Activated CD4-positive, alpha-beta memory T cell treated with anti-CD3 and anti-CD28 coated beads, Interleukin-2, amount 10 ng/mL, durations not matched to agents 7 days and 5 days (primary cell): ENCODE measurements around the gene PANX1. TPM values are rescaled to one million over a fixed set of nuclear protein-coding genes. Genes with fewer than 3 reads are reported as not detected.

ENCODE experiments used
- CTCF ChIA-PET: fragments of 350-600 bp; sonication (Branson Sonifier 250); formaldehyde crosslinking; loops from one replicate; lab custom pipeline; 2021; ENCODE audit warnings: antibody characterized with exemption, inconsistent platforms; lab: Charles Lee
- POLR2A ChIA-PET: fragments of 350-600 bp; sonication (Branson Sonifier 250); formaldehyde crosslinking; loops from one replicate; lab custom pipeline; 2021; ENCODE audit warnings: antibody characterized with exemption; lab: Charles Lee
- DNase-seq: peaks from one replicate; pipeline ENCODE4 v3.0.0-alpha.2; 2020
- H3K27ac Mint-ChIP-seq: one replicate; pipeline ENCODE4 v1.8.0; 2021; ENCODE audit warnings: mild to moderate bottlenecking, mixed read lengths
- H3K27me3 Mint-ChIP-seq: one replicate; pipeline ENCODE4 v1.8.0; 2021; ENCODE audit warnings: mixed read lengths
- H3K36me3 Mint-ChIP-seq: one replicate; pipeline ENCODE4 v1.8.0; 2021; ENCODE audit warnings: low read depth, mixed read lengths
- H3K4me1 Mint-ChIP-seq: one replicate; pipeline ENCODE4 v1.8.0; 2021; ENCODE audit warnings: mixed read lengths
- H3K4me3 Mint-ChIP-seq: one replicate; pipeline ENCODE4 v1.8.0; 2021; ENCODE audit warnings: mild to moderate bottlenecking, mixed read lengths
- H3K9me3 Mint-ChIP-seq: one replicate; pipeline ENCODE4 v1.8.0; 2021; ENCODE audit warnings: mixed read lengths
- total RNA-seq, 2 experiments: library from RNA; stranded (reverse); gene quantifications; one replicate each; pipeline ENCODE4 v1.2.3, GENCODE V29; 2021

Gene PANX1
- total RNA-seq, 2 experiments from 2014 or later, result 13.7 to 13.9 TPM

- peaks cover 16% of the 10 kb centered on the region for H3K36me3 Mint-ChIP-seq
- no peak overlapping the region for H3K27ac Mint-ChIP-seq
- ChIA-PET POLR2A (no interaction called here), CTCF (interaction anchor here (0.8 to 3.3 kb wide), 5 partner anchors 9 to 247 kb away, joined by 3 to 14 read pairs (median 4); no protein-coding TSS in a partner anchor)
- H3K27me3 Mint-ChIP-seq, result no peaks in the 10 kb centered on the region
- H3K9me3 Mint-ChIP-seq, result no peaks in the 10 kb centered on the region
- no peak for DNase-seq
- no peaks in the 10 kb centered on the region for H3K4me1 Mint-ChIP-seq
- H3K4me3 Mint-ChIP-seq, result no peak overlapping the region
These were observed 55.7 kb downstream of the PANX1 start for GRCh38 chr11:94184362-94184761.

GRCh38 chr11:94184846-94185245, 56.2 kb downstream of the PANX1 start:
- H3K36me3 Mint-ChIP-seq, result peaks cover 16% of the 10 kb centered on the region
- H3K9me3 Mint-ChIP-seq, result no peaks in the 10 kb centered on the region
- H3K4me1 Mint-ChIP-seq, result no peaks in the 10 kb centered on the region
- POLR2A ChIA-PET, result no interaction called here
- H3K27ac Mint-ChIP-seq, result no peak overlapping the region
- H3K4me3 Mint-ChIP-seq, result no peak overlapping the region
- no peaks in the 10 kb centered on the region for H3K27me3 Mint-ChIP-seq
- no peak for DNase-seq
- CTCF ChIA-PET, result interaction anchor here (1.5 to 3.3 kb wide), 2 partner anchors 9 to 20 kb away, joined by 4 to 14 read pairs; no protein-coding TSS in a partner anchor

GRCh38 chr11:94185416-94186084, 56.9 kb downstream of the PANX1 start:
- no peaks in the 10 kb centered on the region for H3K9me3 Mint-ChIP-seq
- ChIA-PET POLR2A (no interaction called here), CTCF (interaction anchor here (3.3 kb wide), 1 partner anchor 10 kb away, joined by 14 read pairs; no protein-coding TSS in a partner anchor)
- no peak overlapping the region for H3K27ac Mint-ChIP-seq
- no peaks in the 10 kb centered on the region for H3K4me1 Mint-ChIP-seq
- no peaks in the 10 kb centered on the region for H3K27me3 Mint-ChIP-seq
- H3K36me3 Mint-ChIP-seq, result peaks cover 11% of the 10 kb centered on the region
- H3K4me3 Mint-ChIP-seq, result no peak overlapping the region
- no peak for DNase-seq

- H3K27me3 Mint-ChIP-seq, result no peaks in the 10 kb centered on the region
- CTCF ChIA-PET, result interaction anchor here (3.3 kb wide), 1 partner anchor 11 kb away, joined by 14 read pairs; no protein-coding TSS in a partner anchor
- H3K9me3 Mint-ChIP-seq, result no peaks in the 10 kb centered on the region
These were observed 57.9 kb downstream of the PANX1 start for GRCh38 chr11:94186342-94187203.

GRCh38 chr11:94193288-94193687, 64.6 kb downstream of the PANX1 start:
- Mint-ChIP-seq H3K4me3 (no peak overlapping the region), H3K4me1 (no peaks in the 10 kb centered on the region), H3K9me3 (no peaks in the 10 kb centered on the region), H3K27me3 (no peaks in the 10 kb centered on the region), H3K36me3 (no peaks in the 10 kb centered on the region), H3K27ac (no peak overlapping the region)
- ChIA-PET CTCF (no interaction called here), POLR2A (no interaction called here)
- DNase-seq, result no peak

More at GRCh38 chr11:94186342-94187203, 57.9 kb downstream of the PANX1 start:
- peaks cover under 1% of the 10 kb centered on the region for H3K36me3 Mint-ChIP-seq
- POLR2A ChIA-PET, result no interaction called here
- H3K4me1 Mint-ChIP-seq, result no peaks in the 10 kb centered on the region
- no peak overlapping the region for H3K4me3 Mint-ChIP-seq
- DNase-seq, result no peak
- no peak overlapping the region for H3K27ac Mint-ChIP-seq

- ChIA-PET CTCF (interaction anchor here (1.5 kb wide), 1 partner anchor 11 kb away, joined by 4 read pairs; no protein-coding TSS in a partner anchor), POLR2A (no interaction called here)
- H3K9me3 Mint-ChIP-seq, result no peaks in the 10 kb centered on the region
- DNase-seq, result no peak
- H3K36me3 Mint-ChIP-seq, result no peaks in the 10 kb centered on the region
- H3K4me1 Mint-ChIP-seq, result no peaks in the 10 kb centered on the region
- H3K27me3 Mint-ChIP-seq, result no peaks in the 10 kb centered on the region
- no peak overlapping the region for H3K27ac Mint-ChIP-seq
- no peak overlapping the region for H3K4me3 Mint-ChIP-seq
These were observed 66.1 kb downstream of the PANX1 start for GRCh38 chr11:94194712-94195111.

GRCh38 chr11:94196363-94196762, 67.7 kb downstream of the PANX1 start:
- Mint-ChIP-seq H3K27me3 (no peaks in the 10 kb centered on the region), H3K27ac (no peak overlapping the region), H3K4me3 (no peak overlapping the region), H3K9me3 (no peaks in the 10 kb centered on the region), H3K36me3 (no peaks in the 10 kb centered on the region), H3K4me1 (no peaks in the 10 kb centered on the region)
- POLR2A ChIA-PET, result no interaction called here
- CTCF ChIA-PET, result no interaction called here
- no peak for DNase-seq

GRCh38 chr11:94198718-94199117, 70.1 kb downstream of the PANX1 start:
- no peaks in the 10 kb centered on the region for H3K27me3 Mint-ChIP-seq
- no peak overlapping the region for H3K27ac Mint-ChIP-seq
- ChIA-PET POLR2A (no interaction called here), CTCF (no interaction called here)
- H3K9me3 Mint-ChIP-seq, result no peaks in the 10 kb centered on the region
- no peak for DNase-seq
- H3K4me3 Mint-ChIP-seq, result no peak overlapping the region
- H3K36me3 Mint-ChIP-seq, result no peaks in the 10 kb centered on the region
- H3K4me1 Mint-ChIP-seq, result no peaks in the 10 kb centered on the region

- Mint-ChIP-seq H3K4me1 (no peaks in the 10 kb centered on the region), H3K4me3 (no peak overlapping the region), H3K9me3 (no peaks in the 10 kb centered on the region), H3K27me3 (no peaks in the 10 kb centered on the region), H3K27ac (no peak overlapping the region), H3K36me3 (no peaks in the 10 kb centered on the region)
- CTCF ChIA-PET, result no interaction called here
- POLR2A ChIA-PET, result no interaction called here
- no peak for DNase-seq
These were observed 70.8 kb downstream of the PANX1 start for GRCh38 chr11:94199136-94200130.

- Mint-ChIP-seq H3K9me3 (no peaks in the 10 kb centered on the region), H3K4me3 (no peak overlapping the region), H3K36me3 (no peaks in the 10 kb centered on the region), H3K4me1 (no peaks in the 10 kb centered on the region), H3K27me3 (no peaks in the 10 kb centered on the region), H3K27ac (no peak overlapping the region)
- ChIA-PET POLR2A (no interaction called here), CTCF (interaction anchor here (0.5 kb wide), 1 partner anchor 65 kb away, joined by 3 read pairs; no protein-coding TSS in a partner anchor)
- no peak for DNase-seq
These were observed 72.4 kb downstream of the PANX1 start for GRCh38 chr11:94201004-94201465.

GRCh38 chr11:94203070-94203469, 74.4 kb downstream of the PANX1 start:
- Mint-ChIP-seq H3K27ac (no peak overlapping the region), H3K9me3 (no peaks in the 10 kb centered on the region), H3K36me3 (no peaks in the 10 kb centered on the region), H3K4me3 (no peak overlapping the region), H3K27me3 (peaks cover 3% of the 10 kb centered on the region), H3K4me1 (no peaks in the 10 kb centered on the region)
- CTCF ChIA-PET, result interaction anchor here (1.3 kb wide), 1 partner anchor 32 kb away, joined by 3 read pairs; no protein-coding TSS in a partner anchor
- POLR2A ChIA-PET, result no interaction called here
- no peak for DNase-seq

GRCh38 chr11:94211261-94211830, 82.7 kb downstream of the PANX1 start:
- no peaks in the 10 kb centered on the region for H3K9me3 Mint-ChIP-seq
- ChIA-PET POLR2A (no interaction called here), CTCF (no interaction called here)
- H3K27me3 Mint-ChIP-seq, result peaks cover 3% of the 10 kb centered on the region
- H3K4me3 Mint-ChIP-seq, result no peak overlapping the region
- H3K36me3 Mint-ChIP-seq, result no peaks in the 10 kb centered on the region
- H3K27ac Mint-ChIP-seq, result no peak overlapping the region
- no peaks in the 10 kb centered on the region for H3K4me1 Mint-ChIP-seq
- DNase-seq, result no peak
